Stimulated activated CD4-positive, alpha-beta T cell treated with anti-CD3 and anti-CD28 coated beads, Interleukin-1b, Interleukin-23, amount 100 ng/mL, for 1 hour (primary cell): ENCODE measurements around the gene DEFB131A.
"Not testable (repeated sequence)": the region's sequence is repeated elsewhere in the genome, so short reads cannot be mapped to it uniquely, and the experiment has no call there.

ENCODE experiments used
- DNase-seq, 2 donors: peaks; one replicate each; pipeline ENCODE4 v3.0.0-alpha.2; 2020; ENCODE audit warnings: low read depth in 2 of 2

DEFB131A gene

GRCh38 chr4:9494256-9495035, 50.2 kb downstream of the DEFB131A start:
- not testable (repeated sequence) for DNase-seq

GRCh38 chr4:9495443-9495842, 51.2 kb downstream of the DEFB131A start:
- DNase-seq, result peak in 1 of 2 donors; percentile 40

- DNase-seq, result not testable (repeated sequence)
These were observed 53.6 kb downstream of the DEFB131A start for GRCh38 chr4:9497575-9498467.

GRCh38 chr4:9498468-9499040, 54.3 kb downstream of the DEFB131A start:
- not testable (repeated sequence) for DNase-seq

GRCh38 chr4:9499974-9500487, 55.8 kb downstream of the DEFB131A start:
- not testable (repeated sequence) for DNase-seq
